ENCODE results near the gene IER3IP1. TPM values are rescaled to one million over a fixed set of nuclear protein-coding genes. Genes with fewer than 3 reads are reported as not detected.

IER3IP1 gene
- total RNA-seq, 4 donors from 2014 or later = 7.9 to 14.3 (median 11.2) TPM

GRCh38 chr18:47174545-47175116, 1.5 kb downstream of the IER3IP1 start:
- no peak for TF ChIP-seq CTCF (IDR thresholded peaks at IDR 0.05)
- no peak for TF ChIP-seq EP300 (IDR thresholded peaks at IDR 0.05)
- no peak for TF ChIP-seq POLR2A (IDR thresholded peaks at IDR 0.05)
- TF ChIP-seq POLR2AphosphoS5 (IDR thresholded peaks at IDR 0.05) = no peak
- Histone ChIP-seq H3K9me3 (no peaks in the 10 kb centered on the region), H3K36me3 (no peaks in the 10 kb centered on the region), H3K4me3 (peak overlapping the region; percentile 97), H3K27me3 (no peaks in the 10 kb centered on the region), H3K4me1 (peaks cover 19% of the 10 kb centered on the region), H3K27ac (no peak overlapping the region)
- WGBS = 71% methylated on average over 13 of the region's 13 CpGs
- no peak for DNase-seq (ENCODE audit: low spot score in 2 of 2)

GRCh38 chr18:47172476-47172875, 3.7 kb downstream of the IER3IP1 start:
- no peak for DNase-seq (ENCODE audit: low spot score in 2 of 2)
- Histone ChIP-seq H3K27me3 (no peaks in the 10 kb centered on the region), H3K36me3 (no peaks in the 10 kb centered on the region), H3K4me1 (peaks cover 19% of the 10 kb centered on the region), H3K27ac (no peak overlapping the region), H3K9me3 (no peaks in the 10 kb centered on the region), H3K4me3 (no peak overlapping the region)
- 77% methylated on average over 2 of the region's 2 CpGs for WGBS
- TF ChIP-seq EP300 (IDR thresholded peaks at IDR 0.05) = no peak
- TF ChIP-seq CTCF (IDR thresholded peaks at IDR 0.05) = no peak
- TF ChIP-seq POLR2A (IDR thresholded peaks at IDR 0.05) = no peak
- no peak for TF ChIP-seq POLR2AphosphoS5 (IDR thresholded peaks at IDR 0.05)

- H3K27me3 ChIP-seq = no peaks in the 10 kb centered on the region
- no peak overlapping the region for H3K27ac ChIP-seq
- H3K9me3 ChIP-seq = no peaks in the 10 kb centered on the region
- no peak overlapping the region for H3K4me3 ChIP-seq
- peaks cover 3% of the 10 kb centered on the region for H3K4me1 ChIP-seq
- WGBS = 70% methylated on average over 1 of the region's 1 CpG
- no peak for TF ChIP-seq CTCF (IDR thresholded peaks at IDR 0.05)
- TF ChIP-seq EP300 (IDR thresholded peaks at IDR 0.05) = no peak
- TF ChIP-seq POLR2AphosphoS5 (IDR thresholded peaks at IDR 0.05) = no peak
- TF ChIP-seq POLR2A (IDR thresholded peaks at IDR 0.05) = no peak
- no peak for DNase-seq (ENCODE audit: low spot score in 2 of 2)
- H3K36me3 ChIP-seq = no peaks in the 10 kb centered on the region
Measured at GRCh38 chr18:47168913-47169312, 7.3 kb downstream of the IER3IP1 start.

- Histone ChIP-seq H3K36me3 (no peaks in the 10 kb centered on the region), H3K9me3 (no peaks in the 10 kb centered on the region), H3K4me3 (no peak overlapping the region), H3K27ac (no peak overlapping the region), H3K4me1 (no peaks in the 10 kb centered on the region), H3K27me3 (no peaks in the 10 kb centered on the region)
- DNase-seq (ENCODE audit: low spot score in 2 of 2) = no peak
- TF ChIP-seq POLR2AphosphoS5 (IDR thresholded peaks at IDR 0.05) = no peak
- no peak for TF ChIP-seq POLR2A (IDR thresholded peaks at IDR 0.05)
- TF ChIP-seq CTCF (IDR thresholded peaks at IDR 0.05) = no peak
- TF ChIP-seq EP300 (IDR thresholded peaks at IDR 0.05) = no peak
Measured at GRCh38 chr18:47168509-47168908, 7.7 kb downstream of the IER3IP1 start.

- no peak for DNase-seq (ENCODE audit: low spot score in 2 of 2)
- H3K27ac ChIP-seq = no peak overlapping the region
- H3K9me3 ChIP-seq = no peaks in the 10 kb centered on the region
- WGBS = 85% methylated on average over 2 of the region's 2 CpGs
- no peaks in the 10 kb centered on the region for H3K36me3 ChIP-seq
- H3K4me3 ChIP-seq = no peak overlapping the region
- H3K4me1 ChIP-seq = no peaks in the 10 kb centered on the region
- TF ChIP-seq POLR2A (IDR thresholded peaks at IDR 0.05) (no peak), EP300 (IDR thresholded peaks at IDR 0.05) (no peak), CTCF (IDR thresholded peaks at IDR 0.05) (no peak), POLR2AphosphoS5 (IDR thresholded peaks at IDR 0.05) (no peak)
- H3K27me3 ChIP-seq = no peaks in the 10 kb centered on the region
Measured at GRCh38 chr18:47166294-47166693, 9.9 kb downstream of the IER3IP1 start.
